ENCODE results near the gene CACNA2D1.

DNA sequence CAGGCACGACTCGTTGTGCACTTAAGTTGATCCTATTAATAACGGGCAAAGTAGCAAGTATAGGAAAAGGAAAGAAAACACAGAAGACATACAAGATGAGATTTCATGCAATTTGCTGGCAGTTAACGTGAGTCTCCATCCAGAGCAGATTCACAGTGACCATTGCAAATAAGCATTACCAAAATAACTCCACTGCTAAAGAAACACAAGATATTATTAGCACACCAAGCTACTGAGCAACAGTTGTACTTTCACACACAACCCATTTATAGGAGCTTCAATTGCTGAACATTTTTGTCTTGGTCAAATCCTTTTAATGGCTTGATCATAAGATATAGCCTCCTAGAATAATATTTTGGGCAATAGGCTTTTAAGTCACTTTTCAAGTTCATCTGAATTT, 486.1 kb downstream of the CACNA2D1 start:
- TF ChIP-seq POLR2A (IDR thresholded peaks at IDR 0.05) = no peak
- no peak for TF ChIP-seq CTCF (IDR thresholded peaks at IDR 0.05)
